Activated T-helper 9 cell treated with anti-CD3 and anti-CD28 coated beads, Interleukin-2, amount 50 U/mL, for 16 hours (primary cell): ENCODE data around the gene NDNF.

Experiments
- DNase-seq: peaks from one replicate; pipeline ENCODE4 v3.0.0-alpha.2; 2020; ENCODE audit warnings: low read depth

The NDNF gene, protein sequence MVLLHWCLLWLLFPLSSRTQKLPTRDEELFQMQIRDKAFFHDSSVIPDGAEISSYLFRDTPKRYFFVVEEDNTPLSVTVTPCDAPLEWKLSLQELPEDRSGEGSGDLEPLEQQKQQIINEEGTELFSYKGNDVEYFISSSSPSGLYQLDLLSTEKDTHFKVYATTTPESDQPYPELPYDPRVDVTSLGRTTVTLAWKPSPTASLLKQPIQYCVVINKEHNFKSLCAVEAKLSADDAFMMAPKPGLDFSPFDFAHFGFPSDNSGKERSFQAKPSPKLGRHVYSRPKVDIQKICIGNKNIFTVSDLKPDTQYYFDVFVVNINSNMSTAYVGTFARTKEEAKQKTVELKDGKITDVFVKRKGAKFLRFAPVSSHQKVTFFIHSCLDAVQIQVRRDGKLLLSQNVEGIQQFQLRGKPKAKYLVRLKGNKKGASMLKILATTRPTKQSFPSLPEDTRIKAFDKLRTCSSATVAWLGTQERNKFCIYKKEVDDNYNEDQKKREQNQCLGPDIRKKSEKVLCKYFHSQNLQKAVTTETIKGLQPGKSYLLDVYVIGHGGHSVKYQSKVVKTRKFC

DNA sequence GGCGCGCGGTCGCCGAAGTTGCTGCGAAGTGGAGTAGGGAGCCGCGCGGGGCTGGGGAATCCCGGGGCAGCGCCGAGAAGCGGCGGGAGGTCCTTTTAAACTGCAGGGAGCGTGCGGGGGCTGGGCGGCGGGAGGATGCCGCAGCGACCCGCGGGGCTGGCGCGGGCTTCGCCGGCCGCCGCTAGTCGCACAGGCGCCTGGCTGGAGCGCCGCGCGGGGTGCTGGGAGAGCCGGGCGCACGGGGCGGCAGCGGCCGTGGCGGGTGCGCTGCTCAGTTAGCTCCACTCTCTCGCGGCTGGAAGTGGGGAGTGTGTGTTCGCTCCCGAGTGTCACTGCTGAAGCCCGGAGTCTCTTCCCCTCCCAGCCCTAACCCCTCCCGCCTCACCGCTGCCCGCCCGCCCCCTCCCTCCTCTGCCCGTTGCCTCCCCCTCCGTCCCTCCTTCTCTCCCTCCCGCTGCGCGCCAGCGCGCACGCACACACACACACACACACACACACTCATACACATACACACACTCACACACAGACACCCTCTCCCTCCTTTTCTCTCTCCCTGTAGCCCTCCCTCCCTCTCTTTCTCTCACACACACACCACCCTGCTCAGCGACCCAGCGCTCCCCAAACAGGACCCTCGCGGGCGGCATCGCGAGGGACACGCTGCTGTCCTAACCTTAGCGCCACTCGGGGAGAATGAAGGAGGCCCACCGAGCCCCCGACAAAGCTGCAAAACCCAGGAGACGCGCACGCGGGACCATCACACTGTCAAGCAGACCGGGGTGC is at the start of gene NDNF:
Gene NDNF, minus strand, starts transcription at position 312 of the 780 bp plus-strand sequence. CDS start 26,698 bp downstream, outside the sequence.
- DNase-seq: peak; percentile 28

DNA sequence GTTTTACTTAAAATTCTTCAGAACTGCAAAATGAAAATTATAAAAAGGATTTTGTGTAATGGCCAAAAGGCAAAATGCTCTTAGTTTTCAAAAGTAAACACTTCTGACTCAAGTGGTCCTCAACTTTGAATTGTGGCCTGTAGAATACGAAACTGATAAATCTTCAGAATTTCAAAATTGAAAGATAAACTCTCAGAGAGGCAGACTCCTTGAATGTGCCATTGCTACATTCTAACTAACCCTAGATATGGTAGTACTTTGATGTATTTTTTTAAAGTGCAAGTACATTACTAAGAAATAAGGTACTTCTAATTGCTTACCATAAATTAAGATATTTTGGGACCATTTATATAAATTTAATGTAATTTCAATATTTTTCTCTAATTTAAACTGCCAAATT is 47.4 kb upstream of the NDNF start:
- DNase-seq: no peak

GRCh38 chr4:121118344-121118743 is 46.0 kb upstream of the NDNF start:
- no peak for DNase-seq

- no peak for DNase-seq
These were observed 42.4 kb upstream of the NDNF start for GRCh38 chr4:121114756-121115155.

GRCh38 chr4:121112530-121112929 is 40.2 kb upstream of the NDNF start:
- no peak for DNase-seq

GRCh38 chr4:121108557-121108956 is 36.2 kb upstream of the NDNF start:
- DNase-seq: no peak

GRCh38 chr4:121107507-121107906 is 35.2 kb upstream of the NDNF start:
- no peak for DNase-seq

- no peak for DNase-seq
These were observed 27.9 kb upstream of the NDNF start for GRCh38 chr4:121100093-121100775.

DNA sequence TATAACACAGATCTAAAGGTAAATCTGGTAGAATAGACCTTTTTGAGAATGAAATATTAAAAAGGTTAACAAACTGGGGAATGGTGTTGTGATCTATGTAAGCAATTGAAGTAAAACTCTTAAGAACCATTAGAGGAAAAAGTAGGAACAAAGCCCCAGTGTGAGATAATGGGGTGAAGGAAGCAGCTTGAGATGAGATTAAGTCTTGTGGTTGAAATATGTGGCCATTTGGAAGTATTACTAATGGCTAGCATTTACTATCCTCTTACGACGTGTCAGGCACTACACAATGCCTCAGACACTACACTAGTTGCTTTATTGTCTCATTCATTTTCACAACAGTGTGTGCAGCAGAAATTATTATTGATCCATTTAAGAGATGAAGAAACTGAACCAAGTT is 25.9 kb upstream of the NDNF start:
- DNase-seq: no peak

- DNase-seq: no peak
These were observed 24.3 kb upstream of the NDNF start for GRCh38 chr4:121096629-121097028.

GRCh38 chr4:121096191-121096590 is 23.9 kb upstream of the NDNF start:
- DNase-seq: no peak

DNA sequence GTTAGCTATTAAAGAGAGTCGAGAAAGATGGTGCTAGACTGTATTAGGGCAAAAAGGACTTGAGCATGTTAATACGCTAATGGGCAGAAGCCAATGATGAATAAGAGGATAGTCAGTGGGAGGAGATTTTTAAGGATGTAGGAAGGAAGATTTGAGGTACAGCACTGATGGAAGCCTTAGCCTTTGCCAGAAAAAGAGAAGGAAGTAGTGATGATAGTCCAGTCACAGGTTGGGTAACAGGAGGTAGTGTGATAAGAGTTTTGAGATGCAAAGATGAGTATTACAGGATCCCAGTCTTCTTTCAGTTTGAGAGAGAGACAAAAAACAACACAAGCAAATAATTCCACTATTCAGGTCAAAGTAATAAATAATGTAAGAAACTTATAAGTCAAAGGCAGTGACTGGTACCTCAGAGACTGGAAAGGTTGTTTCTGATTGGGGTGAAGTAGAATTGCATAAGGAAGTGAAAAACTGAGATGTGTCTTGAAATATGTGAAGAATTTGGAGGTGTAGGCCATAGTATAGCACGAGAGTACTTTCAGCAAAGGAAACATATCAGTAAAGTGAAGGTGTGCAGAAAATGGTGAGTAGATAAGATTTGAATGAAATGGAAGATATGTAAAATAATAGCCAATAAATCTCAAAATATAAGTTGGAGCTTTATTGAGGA is 22.1 kb upstream of the NDNF start:
- DNase-seq: no peak

DNA sequence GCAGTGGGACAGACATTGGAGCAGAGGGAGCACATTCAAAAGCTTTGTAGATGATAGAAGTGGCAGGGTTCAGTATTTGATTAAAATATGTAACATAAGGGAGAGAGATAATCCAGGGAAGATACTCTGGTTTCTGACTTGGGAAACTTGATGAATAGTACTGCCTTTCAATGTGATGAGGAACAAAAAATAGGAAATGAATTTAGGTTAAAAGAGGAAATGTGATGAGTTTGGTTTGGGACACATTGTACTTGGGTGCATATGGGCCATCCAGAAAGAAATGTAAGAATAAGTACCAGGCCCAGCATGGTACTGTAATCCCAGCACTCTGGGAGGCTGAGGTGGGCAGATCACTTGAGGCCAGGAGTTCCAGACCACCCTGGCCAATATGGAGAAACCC is 20.9 kb upstream of the NDNF start:
- no peak for DNase-seq

GRCh38 chr4:121091941-121092340 is 19.6 kb upstream of the NDNF start:
- DNase-seq: no peak

GRCh38 chr4:121088867-121089266 is 16.5 kb upstream of the NDNF start:
- DNase-seq: no peak

GRCh38 chr4:121079376-121079775 is 7.0 kb upstream of the NDNF start:
- no peak for DNase-seq

- no peak for DNase-seq
These were observed 5.2 kb upstream of the NDNF start for GRCh38 chr4:121077496-121077895.

DNA sequence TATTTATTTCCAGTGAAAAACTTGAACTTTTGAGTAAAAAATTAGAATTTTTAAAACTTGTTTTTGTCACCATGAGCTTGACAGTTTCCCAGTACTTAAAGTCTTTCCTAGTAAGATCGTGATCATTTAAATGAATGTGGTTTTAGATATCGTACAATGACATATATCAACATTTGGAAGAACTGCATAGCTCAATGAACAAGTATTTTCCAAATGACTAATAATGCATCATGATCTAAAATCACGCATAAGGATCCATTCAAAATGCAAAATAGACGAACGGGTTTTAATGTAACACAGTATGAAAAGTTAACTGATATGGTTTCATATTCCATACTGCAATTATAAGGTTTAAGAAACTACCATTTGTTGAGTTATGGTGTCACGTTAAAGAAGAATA is 4.1 kb upstream of the NDNF start:
- no peak for DNase-seq

DNA sequence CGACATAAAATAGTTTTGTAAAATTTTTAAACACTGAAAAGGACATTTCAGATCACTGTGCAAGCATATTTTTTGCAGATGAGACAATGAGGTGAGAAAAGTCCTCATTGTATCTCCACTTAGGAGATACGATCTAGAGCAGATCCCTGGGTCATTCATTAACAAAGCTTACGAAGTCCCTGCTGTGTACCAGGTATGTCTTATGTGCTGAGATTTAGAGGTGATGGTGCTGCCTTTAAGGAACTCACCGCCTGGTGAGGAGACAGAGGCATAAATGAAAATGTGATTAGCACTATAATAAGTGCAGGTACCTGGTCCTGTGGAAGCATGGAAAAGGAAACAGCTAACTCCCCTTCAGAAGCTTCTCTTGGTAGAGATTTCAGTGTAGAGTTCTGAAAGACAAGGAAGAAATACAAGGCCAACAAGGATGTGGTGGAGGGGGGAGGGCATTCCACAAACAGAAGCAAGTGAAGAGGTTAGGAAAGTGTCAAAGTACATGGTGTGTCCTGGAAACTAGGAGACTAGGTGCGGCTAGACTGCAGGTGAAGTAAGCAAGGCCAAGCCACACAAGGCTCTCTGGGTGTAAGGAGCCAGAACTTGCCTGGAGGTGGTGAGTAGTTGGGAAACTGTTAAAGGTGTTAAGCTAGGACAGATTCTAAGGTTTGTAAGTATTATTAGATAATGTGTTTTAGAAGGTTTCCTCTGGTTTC is 1.5 kb upstream of the NDNF start:
- DNase-seq: no peak

DNA sequence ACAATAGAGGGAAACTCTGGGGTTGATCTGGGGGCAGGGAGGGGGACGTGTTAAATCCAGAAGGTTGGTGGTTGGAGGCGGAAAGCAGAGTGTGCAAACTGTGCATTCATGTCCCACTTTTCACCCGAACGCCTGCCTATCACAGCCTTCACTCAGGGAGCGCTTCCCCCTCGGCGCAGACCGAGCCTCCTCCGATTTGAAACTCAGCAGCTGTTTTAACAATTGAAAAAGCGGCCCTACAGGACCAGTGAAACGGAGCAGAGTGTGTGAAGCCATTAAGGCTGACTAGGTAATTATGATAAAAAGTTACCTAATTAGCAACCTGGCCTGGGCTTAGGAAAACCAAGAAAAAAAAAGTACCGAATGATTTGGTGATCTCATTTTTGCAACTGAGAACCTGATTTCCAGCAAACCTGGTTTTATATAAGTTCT is 685 bp upstream of the NDNF start:
- DNase-seq: no peak

DNA sequence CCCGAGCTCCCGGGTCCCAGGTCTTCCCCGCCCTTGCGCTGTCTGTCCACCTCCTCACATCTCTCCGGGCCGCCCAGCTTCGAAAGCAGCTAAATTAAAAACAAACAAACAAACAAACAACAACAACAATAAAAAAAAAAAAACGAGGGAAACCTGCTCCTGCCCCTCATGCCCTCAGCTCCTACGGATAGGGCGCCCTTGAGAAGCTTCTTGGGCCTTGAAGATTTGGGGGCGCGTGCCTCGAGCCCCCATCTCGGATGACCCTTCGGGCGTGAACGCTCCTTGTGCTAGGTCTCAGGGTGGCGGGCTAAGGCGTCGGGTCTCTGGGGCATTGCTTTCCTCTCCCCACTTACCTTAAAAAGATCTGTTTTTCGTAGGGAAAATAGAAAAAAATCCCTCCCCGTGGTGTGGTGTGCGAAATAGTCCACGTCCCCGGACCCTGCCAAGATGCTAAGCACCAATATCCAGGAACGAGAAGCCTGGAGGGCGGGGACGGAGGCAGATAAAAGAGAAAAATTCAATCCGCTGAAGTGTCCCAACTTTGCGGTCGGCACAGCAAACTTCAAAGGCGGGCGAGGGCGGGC is 603 bp downstream of the NDNF start:
- no peak for DNase-seq
